GM10266 (cell line): ENCODE data around the gene AKR1D1.

ENCODE experiments used
- DNase-seq: peaks from one replicate; pipeline ENCODE4 v3.0.0; 2012; ENCODE audit errors: extremely low spot score
- CTCF ChIP-seq: IDR thresholded peaks from 2 replicates; pipeline ENCODE4 v1.5.1; 2012; ENCODE audit warnings: mild to moderate bottlenecking, low read depth; ENCODE audit not compliant: control insufficient read depth, insufficient read depth; ENCODE audit errors: missing control alignments

Gene AKR1D1

GRCh38 chr7:138122162-138122561, 45.9 kb downstream of the AKR1D1 start:
- DNase-seq, result no peak
- no peak for TF ChIP-seq CTCF

GRCh38 chr7:138125119-138125518, 48.9 kb downstream of the AKR1D1 start:
- no peak for DNase-seq
- no peak for TF ChIP-seq CTCF

- no peak for TF ChIP-seq CTCF
- peak; percentile 57 for DNase-seq
Observed at GRCh38 chr7:138125598-138126111, 49.4 kb downstream of the AKR1D1 start.

- no peak for TF ChIP-seq CTCF
- no peak for DNase-seq
Observed at GRCh38 chr7:138126928-138127327, 50.7 kb downstream of the AKR1D1 start.

- DNase-seq, result no peak
- TF ChIP-seq CTCF, result no peak
Observed at GRCh38 chr7:138127996-138128395, 51.7 kb downstream of the AKR1D1 start.

- no peak for DNase-seq
- TF ChIP-seq CTCF, result no peak
Observed at GRCh38 chr7:138129551-138130165, 53.4 kb downstream of the AKR1D1 start.

GRCh38 chr7:138137423-138138171, 61.3 kb downstream of the AKR1D1 start:
- peak; percentile 43 for DNase-seq
- TF ChIP-seq CTCF, result no peak
